Panc1 (cell line): Measurements from ENCODE around the gene HMCES.

Experiments used
- POLR2AphosphoS5 ChIP-seq: IDR thresholded peaks from 2 replicates; pipeline ENCODE4 v1.6.1; 2012; ENCODE audit warnings: mild to moderate bottlenecking, low read depth, low read length, moderate library complexity
- TCF7L2 ChIP-seq: IDR thresholded peaks from 2 replicates; pipeline ENCODE4 v1.6.1; 2011; ENCODE audit warnings: mild to moderate bottlenecking, low read depth, low read length, inconsistent platforms
- TF ChIP-seq, protein P1 (sequence below): fragments of 450-650 bp; IDR thresholded peaks from 2 replicates; pipeline ENCODE4 v1.5.1; 2017; ENCODE audit warnings: mild to moderate bottlenecking
- TF ChIP-seq, protein P2 (sequence below), 2 experiments: IDR thresholded peaks; 2 replicates each; pipeline ENCODE4 v1.6.1; 2011 to 2012; ENCODE audit warnings: low read depth in 2 of 2, control low read depth in 1 of 2, low read length in 1 of 2, mild to moderate bottlenecking in 1 of 2, moderate library complexity in 1 of 2; ENCODE audit not compliant: insufficient read depth in 1 of 2

DNA sequence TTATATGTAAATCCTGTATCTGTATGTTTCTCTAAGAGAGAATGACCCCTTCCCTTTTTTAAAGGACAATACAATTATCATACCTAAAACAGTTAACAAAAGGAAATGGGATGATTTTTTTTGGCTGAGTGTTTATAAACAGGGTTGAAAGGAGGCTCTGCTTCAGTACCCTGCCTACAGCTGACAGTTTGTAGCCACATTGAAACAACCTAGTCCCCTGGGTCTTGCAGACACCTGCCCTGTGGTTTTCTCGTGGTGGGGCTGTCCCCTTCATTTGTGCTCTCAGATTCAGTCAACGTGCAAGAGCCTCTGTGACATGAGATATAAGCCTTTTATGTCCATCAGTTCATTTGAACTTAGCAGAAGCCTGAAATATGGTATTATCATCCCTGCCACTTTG, 2.3 kb upstream of the HMCES start:
- TF ChIP-seq, protein P1, sequence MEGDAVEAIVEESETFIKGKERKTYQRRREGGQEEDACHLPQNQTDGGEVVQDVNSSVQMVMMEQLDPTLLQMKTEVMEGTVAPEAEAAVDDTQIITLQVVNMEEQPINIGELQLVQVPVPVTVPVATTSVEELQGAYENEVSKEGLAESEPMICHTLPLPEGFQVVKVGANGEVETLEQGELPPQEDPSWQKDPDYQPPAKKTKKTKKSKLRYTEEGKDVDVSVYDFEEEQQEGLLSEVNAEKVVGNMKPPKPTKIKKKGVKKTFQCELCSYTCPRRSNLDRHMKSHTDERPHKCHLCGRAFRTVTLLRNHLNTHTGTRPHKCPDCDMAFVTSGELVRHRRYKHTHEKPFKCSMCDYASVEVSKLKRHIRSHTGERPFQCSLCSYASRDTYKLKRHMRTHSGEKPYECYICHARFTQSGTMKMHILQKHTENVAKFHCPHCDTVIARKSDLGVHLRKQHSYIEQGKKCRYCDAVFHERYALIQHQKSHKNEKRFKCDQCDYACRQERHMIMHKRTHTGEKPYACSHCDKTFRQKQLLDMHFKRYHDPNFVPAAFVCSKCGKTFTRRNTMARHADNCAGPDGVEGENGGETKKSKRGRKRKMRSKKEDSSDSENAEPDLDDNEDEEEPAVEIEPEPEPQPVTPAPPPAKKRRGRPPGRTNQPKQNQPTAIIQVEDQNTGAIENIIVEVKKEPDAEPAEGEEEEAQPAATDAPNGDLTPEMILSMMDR = no peak
- TF ChIP-seq TCF7L2 (no peak), POLR2AphosphoS5 (no peak)
- TF ChIP-seq, protein P2, sequence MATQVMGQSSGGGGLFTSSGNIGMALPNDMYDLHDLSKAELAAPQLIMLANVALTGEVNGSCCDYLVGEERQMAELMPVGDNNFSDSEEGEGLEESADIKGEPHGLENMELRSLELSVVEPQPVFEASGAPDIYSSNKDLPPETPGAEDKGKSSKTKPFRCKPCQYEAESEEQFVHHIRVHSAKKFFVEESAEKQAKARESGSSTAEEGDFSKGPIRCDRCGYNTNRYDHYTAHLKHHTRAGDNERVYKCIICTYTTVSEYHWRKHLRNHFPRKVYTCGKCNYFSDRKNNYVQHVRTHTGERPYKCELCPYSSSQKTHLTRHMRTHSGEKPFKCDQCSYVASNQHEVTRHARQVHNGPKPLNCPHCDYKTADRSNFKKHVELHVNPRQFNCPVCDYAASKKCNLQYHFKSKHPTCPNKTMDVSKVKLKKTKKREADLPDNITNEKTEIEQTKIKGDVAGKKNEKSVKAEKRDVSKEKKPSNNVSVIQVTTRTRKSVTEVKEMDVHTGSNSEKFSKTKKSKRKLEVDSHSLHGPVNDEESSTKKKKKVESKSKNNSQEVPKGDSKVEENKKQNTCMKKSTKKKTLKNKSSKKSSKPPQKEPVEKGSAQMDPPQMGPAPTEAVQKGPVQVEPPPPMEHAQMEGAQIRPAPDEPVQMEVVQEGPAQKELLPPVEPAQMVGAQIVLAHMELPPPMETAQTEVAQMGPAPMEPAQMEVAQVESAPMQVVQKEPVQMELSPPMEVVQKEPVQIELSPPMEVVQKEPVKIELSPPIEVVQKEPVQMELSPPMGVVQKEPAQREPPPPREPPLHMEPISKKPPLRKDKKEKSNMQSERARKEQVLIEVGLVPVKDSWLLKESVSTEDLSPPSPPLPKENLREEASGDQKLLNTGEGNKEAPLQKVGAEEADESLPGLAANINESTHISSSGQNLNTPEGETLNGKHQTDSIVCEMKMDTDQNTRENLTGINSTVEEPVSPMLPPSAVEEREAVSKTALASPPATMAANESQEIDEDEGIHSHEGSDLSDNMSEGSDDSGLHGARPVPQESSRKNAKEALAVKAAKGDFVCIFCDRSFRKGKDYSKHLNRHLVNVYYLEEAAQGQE (IDR thresholded peaks at IDR 0.05; ENCODE audit: insufficient read depth in 1 of 2, low read depth in 2 of 2, low read length in 1 of 2) = no peak
